IPS-NIHi11 (cell line): ENCODE measurements around the gene PTPN2.
A peak's percentile ranks its signal among the peaks of the same experiment; 100 is the strongest.
"Not testable (repeated sequence)": the region's sequence is repeated elsewhere in the genome, so short reads cannot be mapped to it uniquely, and the experiment has no call there.

Experiments used
- DNase-seq: peaks from one replicate; pipeline ENCODE4 v3.0.0; 2012; ENCODE audit warnings: mixed read lengths, low spot score

PTPN2 gene

DNA sequence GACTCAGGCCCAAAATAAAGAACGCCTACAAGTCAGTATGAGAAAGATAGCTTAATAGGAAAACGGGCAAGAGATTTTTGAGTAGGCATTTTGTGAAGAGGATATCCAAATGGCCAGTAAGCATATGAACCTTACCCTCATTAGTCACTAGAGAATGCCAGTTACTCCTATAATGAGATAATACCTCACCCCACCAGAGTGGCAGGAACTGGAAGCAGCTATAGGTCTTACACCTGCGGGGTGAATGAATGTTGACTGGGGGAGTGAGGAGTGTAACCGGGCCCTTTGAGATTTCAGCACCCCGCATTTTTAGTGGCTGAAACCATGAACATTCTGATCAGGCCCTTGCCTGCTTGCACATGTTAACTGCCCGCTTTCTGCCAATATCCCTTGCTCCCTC, 7.5 kb upstream of the PTPN2 start:
- DNase-seq, result no peak

DNA sequence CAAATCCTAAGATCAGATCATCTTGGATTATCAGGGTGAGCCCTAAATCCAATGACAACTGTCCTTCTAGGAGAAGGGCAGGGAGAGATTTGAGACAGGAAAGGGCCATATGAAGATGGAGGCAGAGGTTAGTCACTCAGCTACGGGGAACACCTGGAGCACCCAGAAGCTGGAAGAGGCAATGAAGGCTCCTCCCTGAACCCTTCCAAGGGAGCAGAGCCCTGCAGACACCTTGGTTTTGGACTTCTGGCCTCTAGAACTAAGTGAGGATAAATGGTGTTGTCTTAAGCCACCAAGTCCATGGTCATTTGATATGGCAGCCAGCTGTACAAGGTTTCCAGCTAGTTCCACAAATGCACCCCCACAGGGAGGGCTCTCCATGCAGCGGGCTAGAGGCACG, 6.9 kb upstream of the PTPN2 start:
- no peak for DNase-seq

DNA sequence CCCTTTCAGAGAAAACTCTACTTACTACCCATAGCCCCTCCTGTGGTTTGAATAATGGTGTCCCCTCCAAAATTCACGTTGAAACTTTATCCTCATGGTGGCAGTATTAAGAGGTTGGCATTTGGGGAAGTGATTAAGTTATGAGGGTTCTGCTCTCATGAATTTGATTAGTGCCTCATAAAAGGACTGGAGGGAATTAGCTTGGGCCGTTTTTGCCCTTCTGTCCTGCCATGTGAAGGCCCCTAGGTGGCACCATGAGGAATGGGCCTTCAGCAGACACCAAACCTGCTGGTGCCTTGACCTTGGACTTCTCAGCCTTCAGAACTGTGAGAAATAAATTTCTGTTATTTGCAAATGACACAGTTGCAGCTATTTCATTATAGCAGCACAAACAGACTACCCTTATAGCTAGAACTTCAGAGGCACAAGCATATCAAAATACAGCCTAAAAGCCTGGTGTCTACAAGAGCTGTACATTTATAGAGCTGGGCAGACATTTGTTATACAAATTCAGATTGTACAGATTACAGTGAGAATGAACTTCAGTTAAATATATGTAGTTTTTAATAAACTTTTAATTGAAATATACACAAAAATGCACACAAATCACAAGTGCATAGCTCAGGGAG, 2.6 kb upstream of the PTPN2 start:
- DNase-seq, result no peak

DNA sequence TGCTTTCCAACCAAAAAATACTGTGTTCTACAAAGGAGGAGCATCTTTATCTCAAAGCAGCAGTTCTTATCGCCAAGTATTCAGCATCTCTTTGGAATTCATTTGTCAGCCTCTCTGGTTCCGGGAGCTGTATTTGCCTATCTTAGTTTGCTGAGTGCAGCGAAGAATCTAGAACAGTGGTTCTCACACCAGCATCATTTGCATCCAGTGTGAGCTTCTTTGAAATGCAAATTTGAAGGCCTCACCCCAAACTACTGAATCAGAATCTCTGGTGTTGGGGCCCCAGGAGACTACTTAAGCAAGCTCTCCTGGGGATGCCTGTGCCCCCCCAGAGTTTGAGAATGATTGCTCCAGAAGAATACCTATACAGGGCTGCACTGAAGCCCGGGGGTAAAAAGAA, 1.5 kb upstream of the PTPN2 start:
- DNase-seq, result no peak

DNA sequence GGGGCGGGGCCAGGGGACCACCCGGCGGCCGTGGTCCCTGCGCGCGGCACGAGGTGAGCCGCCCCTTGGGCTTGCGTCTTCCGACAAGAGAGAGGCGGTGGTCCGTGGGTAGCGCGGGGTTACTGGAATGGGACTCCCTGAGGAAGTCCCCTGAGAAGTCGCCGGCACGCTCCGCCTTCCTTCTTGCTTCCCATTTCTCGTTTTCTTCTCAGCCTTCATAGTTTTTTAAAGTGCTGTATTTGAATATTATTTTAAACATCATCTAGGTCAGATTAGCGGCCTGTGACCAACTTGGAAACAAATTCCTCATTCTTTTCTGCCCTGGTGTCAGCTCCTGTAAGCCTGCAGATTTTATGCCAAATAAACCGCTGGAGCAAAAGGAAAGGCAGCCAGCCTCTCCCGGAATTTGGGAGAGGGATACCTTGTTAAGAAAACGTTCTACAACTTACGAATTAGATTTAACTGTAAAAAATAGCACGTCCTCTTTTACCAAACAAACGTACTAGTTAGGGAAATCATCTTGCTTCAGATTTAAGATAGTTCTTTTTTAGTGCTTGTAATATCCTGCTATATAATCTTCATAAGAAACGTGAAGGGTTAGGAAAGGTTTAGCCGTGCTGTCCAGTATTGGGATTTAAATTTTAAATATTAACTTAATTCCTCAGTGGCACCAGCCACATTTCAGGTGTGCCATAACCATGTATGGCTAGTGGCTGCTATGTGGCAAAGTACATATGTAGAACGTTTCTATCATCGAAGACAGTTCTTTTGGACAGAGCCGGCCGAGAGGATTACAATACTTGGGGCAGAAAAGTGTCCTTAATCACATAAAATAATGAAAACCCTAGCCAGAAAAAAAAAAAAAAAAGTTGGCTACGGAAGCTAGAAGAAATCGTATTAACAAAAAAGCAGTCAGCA, 628 bp upstream of the PTPN2 start:
- no peak for DNase-seq

DNA sequence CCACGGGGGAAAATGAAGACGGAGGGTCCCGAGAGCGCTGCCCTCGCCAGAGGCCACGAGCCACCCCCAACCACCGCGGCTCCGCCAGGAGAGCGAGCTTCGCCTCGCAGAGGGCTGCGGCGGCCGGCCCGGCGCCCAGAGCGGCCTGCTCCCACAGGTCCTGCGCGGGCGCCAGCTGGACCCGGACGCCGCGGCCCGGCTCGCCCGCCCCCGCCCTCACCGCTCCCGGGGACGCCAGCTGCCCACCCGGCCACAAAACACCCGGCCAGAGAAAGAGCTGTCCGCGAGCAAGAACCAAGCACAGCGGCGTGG, 709 bp downstream of the PTPN2 start:
- DNase-seq, result peak; percentile 38

DNA sequence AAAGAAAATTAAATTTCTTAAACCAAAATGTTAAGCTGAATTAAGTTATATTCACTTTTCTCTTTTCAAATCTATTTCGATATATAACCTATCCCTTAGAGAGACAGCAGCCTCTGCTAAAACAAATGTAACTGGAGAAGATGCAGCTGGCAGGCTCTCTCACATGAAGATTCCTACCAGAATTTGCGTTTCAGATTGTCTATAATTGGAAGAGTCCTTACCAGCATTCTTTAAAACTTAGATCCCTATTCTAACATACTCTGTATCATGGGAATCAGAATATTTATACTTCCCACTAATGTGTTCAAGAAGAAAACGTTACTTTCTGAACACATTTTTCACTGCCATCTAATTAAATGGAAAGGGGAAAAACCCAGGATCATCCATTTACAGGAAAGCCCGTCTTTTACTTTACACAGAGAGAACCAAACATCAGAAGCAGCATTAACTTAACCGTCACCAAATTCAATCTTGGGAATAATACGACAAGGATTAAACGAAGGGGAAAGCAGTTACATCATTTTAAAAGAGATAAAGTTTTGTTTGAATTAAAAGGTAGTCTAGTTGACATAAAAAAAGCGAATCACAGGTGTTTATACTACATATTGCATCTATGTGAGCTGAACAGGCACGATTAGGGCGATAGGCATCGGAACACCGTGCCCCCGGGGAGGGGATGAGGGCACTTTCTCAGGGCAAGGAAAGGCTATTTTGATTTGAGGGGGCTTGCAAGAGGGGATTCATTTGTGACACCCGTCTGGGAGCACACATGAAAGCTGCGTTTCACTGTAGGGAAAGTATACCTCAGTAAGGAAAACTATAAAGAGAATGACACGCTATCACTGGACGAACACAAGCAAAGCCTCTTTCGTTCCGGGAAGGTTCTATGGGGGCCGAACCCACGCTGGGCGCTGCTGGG, 1.3 kb downstream of the PTPN2 start:
- DNase-seq, result no peak

DNA sequence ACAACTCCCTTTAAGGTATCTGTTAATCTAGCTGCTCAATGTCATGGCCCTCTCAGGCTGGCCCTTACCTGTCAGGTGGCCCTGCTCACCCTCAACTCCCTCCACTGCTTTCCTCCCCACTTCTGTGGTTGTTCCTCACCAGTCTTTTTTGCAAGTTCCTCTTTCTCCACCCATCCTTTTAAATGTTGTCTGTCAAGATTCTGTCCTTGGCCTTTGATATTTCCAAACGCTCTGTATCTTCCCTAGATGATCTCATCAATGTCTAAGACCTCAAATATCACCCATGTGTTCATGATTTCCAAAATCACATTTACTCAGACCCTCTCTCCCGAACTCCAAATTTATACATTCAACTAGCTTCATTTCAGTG, 3.5 kb downstream of the PTPN2 start:
- no peak for DNase-seq

DNA sequence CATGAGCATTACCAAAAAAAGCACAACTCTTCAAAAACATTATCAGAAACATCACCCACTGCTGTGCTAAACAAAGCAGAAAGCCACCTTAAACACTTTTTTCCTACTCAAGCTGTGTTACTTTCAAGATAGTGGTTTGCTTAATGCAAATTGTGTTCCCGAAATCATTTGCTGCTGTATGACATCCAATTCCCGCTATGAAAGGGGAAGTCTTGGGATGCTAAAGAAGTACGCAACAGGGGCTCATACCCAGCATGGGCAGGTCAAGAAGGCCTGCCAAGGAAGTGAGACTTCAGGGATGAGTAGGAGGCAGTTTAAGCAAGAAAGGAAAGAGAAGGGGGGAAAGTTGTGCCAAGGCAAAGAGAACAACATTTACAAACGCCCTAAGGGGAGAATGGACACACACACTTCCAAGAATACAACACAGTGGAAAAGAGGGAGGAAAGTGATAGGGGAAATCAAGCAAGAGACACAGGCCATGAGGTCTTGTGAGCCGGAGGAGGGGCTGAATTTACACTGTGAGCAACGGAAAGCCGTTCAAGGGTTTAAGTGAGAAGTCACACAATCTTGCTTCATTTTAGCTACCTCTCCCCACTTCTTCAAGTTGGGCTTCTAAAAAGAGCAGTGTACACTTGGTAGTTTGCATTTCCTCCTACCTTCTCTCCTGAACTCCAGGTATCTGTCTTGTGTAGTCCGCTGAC, 4.0 kb downstream of the PTPN2 start:
- peak; percentile 24 for DNase-seq

DNA sequence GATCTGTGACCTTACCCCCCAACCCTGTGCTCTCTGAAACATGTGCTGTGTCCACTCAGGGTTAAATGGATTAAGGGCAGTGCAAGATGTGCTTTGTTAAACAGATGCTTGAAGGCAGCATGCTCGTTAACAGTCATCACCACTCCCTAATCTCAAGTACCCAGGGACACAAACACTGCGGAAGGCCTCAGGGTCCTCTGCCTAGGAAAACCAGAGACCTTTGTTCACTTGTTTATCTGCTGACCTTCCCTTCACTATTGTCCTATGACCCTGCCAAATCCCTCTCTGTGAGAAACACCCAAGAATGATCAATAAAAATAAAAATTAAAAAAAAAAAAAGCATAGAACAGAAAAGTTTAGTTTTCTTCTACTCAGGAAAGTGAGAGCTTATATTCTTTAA, 9.0 kb downstream of the PTPN2 start:
- not testable (repeated sequence) for DNase-seq

DNA sequence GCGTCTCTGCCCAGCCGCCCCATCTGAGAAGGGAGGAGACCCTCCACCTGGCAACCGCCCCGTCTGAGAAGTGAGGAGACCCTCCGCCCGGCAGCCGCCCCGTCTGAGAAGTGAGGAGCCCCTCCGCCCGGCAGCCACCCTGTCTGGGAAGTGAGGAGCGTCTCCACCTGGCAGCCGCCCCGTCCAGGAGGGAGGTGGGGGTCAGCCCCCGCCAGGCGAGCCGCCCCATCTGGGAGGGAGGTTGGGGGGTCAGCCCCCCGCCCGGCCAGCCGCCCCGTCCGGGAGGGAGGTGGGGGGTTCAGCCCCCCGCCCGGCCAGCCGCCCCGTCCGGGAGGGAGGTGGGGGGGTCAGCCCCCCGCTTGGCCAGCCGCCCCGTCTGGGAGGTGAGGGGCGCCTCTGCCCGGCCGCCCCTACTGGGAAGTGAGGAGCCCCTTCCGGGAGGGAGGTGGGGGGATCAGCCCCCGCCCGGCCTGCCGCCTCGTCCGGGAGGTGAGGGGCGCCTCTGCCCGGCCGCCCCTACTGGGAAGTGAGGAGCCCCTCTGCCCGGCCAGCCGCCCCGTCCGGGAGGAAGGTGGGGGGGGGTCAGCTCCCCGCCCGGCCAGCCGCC, 10.0 kb downstream of the PTPN2 start:
- not testable (repeated sequence) for DNase-seq

DNA sequence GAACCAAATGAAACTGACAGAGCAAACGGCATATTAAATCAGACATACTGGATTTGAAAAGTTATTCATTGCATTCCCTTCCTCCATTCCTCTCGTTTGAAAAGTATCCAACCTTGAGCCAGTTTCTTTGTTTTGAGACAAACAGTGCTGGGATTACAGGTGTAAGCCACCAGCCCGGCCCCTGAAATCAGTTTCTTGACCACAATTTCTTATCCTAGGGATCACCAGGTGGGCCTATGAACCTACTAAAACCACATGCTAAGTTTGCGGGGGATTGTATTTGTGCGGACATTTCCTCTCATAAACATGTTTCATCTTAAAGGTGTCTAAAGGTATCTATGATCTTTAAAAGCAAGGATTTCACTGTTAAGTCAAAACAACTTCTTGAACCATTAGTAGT, 11.6 kb downstream of the PTPN2 start:
- no peak for DNase-seq

DNA sequence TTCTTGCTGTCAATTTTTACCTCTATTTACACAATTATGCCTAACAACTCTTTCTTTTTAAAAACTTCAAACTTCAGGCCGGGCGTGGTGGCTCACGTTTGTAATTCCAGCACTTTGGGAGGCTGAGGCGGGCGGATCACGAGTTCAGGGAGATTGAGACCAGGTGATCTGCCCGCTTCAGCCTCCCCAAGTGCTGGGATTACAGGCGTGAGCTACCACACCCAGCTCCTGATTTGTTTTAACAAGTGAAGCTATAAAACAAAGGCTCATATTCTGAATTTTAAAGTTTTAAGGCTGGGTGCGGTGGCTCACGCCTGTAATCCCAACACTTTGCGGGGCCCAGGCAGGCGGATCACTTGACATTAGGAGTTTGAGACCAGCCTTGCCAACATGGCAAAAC, 15.5 kb downstream of the PTPN2 start:
- DNase-seq, result no peak

DNA sequence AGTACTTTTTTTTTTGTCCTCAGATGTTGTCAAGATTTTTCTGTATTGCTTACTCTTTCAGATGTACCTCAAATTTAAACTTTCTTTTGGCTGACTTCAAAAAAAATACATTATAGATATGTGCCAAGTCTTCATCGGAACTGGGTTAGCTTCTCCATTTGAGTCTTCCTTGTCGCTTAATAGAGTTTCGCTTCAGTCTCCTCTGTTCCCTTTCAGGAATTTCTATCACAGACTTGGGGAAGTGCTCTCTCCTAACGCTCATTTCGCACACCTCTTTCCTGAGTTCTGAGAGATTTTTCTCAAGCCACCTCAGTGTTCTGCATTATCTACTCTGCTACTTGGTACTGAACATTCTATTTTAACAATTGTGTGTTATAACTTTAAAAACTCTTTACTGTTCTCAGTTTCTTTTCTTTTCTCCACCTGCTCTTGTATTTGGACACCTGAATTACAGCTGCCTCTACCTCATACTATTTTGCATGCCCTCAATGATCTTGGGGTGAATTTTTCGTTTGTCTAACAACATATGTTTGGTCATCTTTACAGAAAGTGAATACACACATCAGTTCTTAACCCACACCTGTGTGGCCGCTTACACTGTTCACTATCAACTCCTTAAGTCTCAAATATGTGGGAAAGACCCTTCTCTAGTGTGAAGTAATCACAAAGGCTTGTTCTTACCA, 16.5 kb downstream of the PTPN2 start:
- DNase-seq, result no peak

DNA sequence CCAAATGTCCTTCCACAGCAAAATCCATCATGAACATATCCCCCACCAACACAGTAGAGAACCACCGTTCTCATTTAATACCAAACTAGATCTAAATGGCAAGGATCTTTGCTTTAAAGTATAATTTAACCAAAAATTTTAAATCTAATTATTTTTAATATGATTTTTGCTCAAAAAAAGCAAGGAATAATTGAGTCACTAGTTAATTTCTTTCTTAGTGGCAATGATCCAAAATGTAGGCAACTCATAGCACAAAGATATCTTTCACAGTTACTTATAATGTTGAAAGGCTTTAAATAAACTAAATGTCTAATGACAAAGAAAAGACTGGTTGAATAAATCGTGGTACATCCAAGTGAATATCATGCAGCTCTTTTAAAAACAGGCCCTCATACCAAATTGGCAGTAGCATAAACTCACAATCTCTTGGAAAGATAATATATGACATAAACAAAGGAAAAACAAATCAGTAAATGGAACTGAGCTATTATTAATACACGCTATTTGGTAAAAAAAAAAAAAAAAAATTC, 20.3 kb downstream of the PTPN2 start:
- DNase-seq, result no peak

DNA sequence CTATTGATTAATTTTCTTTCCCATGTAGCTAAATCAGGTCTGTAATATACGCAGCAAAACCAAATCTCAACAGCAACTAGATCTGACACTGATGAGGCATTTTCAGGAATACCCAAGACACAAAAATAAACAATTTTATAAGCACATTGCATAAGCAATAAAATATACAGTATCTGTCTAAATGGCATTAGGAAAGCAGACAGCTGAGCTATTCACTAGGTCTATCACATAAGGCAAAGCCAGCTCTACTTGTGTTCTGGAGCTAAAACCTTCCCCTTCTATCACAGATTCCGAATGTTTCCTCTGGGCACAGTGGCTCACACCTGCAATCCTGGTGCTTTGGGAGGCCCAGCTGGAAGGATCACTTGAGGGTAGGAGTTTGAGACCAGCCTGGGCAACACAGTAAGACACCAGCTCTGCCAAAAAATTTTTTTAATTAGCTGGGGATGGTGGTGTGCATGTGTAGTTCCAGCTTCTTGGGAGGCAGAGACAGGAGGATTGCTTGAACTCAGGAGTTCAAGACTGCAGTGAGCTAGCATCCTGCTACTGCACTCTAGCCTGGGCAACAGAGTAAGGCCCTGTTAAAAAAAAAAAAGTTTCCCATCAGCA, 21.1 kb downstream of the PTPN2 start:
- DNase-seq, result no peak

DNA sequence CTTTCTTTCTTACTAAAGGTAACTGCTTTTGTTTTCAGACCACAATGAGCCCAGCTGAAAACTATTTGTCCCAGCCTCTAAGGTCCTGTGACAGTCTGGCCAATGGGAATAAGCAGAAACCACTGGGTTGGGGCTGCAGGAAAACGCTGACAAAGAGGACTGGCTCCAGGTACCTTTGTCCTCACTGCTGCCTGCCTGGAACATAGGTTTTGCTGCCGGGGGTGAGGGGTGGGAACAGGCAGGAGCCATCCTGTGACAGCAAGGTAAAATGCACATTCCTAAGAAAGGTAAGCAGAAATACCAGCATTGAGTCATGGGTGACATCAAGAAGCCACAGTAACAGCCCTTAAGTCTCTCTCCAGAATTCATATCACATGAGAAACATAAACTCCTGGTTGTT, 21.6 kb downstream of the PTPN2 start:
- peak; percentile 63 for DNase-seq

DNA sequence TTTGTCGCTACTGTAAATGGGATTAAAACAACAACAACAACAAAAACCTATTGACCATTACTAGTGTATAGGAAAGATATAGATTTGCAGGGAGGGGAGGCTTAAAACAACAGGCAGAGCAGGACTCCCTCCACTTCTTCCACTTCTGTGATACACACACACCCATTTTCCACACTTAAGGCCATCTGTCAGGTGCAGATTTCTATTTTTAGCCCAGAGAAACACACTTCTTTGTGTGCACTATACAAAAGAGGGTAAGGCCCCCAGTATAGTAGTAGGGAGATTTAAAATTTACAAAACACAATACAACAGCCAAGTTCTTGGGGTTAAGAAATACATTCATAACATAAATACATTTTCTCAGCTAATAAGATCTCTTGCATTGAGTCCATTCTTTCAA, 22.4 kb downstream of the PTPN2 start:
- no peak for DNase-seq

DNA sequence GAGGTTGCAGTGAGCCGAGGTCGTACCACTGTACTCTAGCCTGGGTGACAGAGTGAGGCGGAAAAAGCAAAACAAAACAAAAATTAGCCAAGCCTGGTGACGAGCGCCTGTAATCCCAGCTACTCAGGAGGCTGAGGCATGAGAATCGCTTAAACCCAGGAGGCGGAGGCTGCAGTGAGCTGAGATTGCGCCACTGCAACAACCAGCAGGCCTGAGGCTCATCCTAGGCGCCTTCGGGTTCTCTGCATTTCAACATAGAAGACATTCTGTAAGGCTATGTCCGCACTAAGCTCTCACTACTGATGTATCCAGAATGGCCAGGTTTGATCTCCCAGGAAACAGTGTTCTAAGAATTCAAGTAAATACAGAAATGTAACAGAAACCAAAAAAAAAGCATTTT, 23.5 kb downstream of the PTPN2 start:
- no peak for DNase-seq

DNA sequence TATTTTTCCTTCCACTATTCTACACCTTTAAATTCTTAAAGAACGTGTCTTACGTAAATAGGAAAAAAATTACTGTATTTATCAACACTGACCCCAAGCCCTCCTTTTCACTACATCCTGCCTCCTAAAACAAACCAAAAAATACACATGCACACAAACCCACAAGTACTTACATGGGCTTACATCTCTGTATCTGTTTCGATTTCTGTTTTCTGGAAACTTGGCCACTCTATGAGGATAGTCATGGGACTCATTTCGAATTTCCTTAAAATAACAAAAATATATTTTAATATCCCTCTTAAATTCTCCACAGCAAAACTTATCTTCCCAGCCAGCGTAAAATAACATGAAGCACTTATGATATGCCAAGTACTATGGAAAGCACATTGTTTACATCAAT, 25.0 kb downstream of the PTPN2 start:
- DNase-seq, result no peak
